Kasumi-1 (cell line): ENCODE data around the gene RETREG1.
A peak's percentile ranks its signal among the peaks of the same experiment; 100 is the strongest.

Source experiments
- DNase-seq, 2 experiments: peaks; one replicate each; lab custom pipeline; 2025; lab: John Stamatoyannopoulos, UW

RETREG1 gene

GRCh38 chr5:16528382-16529110 is 88.3 kb downstream of the RETREG1 start:
- no peak for DNase-seq

GRCh38 chr5:16525651-16526050 is 91.1 kb downstream of the RETREG1 start:
- DNase-seq = no peak

- DNase-seq = no peak
These were observed 92.5 kb downstream of the RETREG1 start for GRCh38 chr5:16524286-16524685.

GRCh38 chr5:16521521-16522483 is 95.0 kb downstream of the RETREG1 start:
- no peak for DNase-seq

- DNase-seq = no peak
These were observed 96.0 kb downstream of the RETREG1 start for GRCh38 chr5:16520841-16521240.

- DNase-seq = no peak
These were observed 97.4 kb downstream of the RETREG1 start for GRCh38 chr5:16519435-16519834.

- no peak for DNase-seq
These were observed 98.2 kb downstream of the RETREG1 start for GRCh38 chr5:16518606-16519005.

- DNase-seq = no peak
These were observed 101.3 kb downstream of the RETREG1 start for GRCh38 chr5:16515532-16515931.

GRCh38 chr5:16510098-16510497 is 106.7 kb downstream of the RETREG1 start:
- DNase-seq = no peak

- no peak for DNase-seq
These were observed 107.9 kb downstream of the RETREG1 start for GRCh38 chr5:16508730-16509531.

- no peak for DNase-seq
These were observed 109.1 kb downstream of the RETREG1 start for GRCh38 chr5:16507716-16508115.

- no peak for DNase-seq
These were observed 110.9 kb downstream of the RETREG1 start for GRCh38 chr5:16505904-16506303.

GRCh38 chr5:16505140-16505891 is 111.5 kb downstream of the RETREG1 start:
- no peak for DNase-seq

GRCh38 chr5:16504571-16504970 is 112.2 kb downstream of the RETREG1 start:
- no peak for DNase-seq

- DNase-seq = no peak
These were observed 113.9 kb downstream of the RETREG1 start for GRCh38 chr5:16502866-16503265.

- DNase-seq = no peak
These were observed 116.8 kb downstream of the RETREG1 start for GRCh38 chr5:16500024-16500423.

GRCh38 chr5:16497546-16497945 is 119.3 kb downstream of the RETREG1 start:
- no peak for DNase-seq

GRCh38 chr5:16493261-16493660 is 123.5 kb downstream of the RETREG1 start:
- DNase-seq = no peak

GRCh38 chr5:16492398-16493140 is 124.2 kb downstream of the RETREG1 start:
- no peak for DNase-seq

GRCh38 chr5:16490911-16491310 is 125.9 kb downstream of the RETREG1 start:
- DNase-seq = no peak

- peak; percentile 69 to 77 for DNase-seq
These were observed 127.4 kb downstream of the RETREG1 start for GRCh38 chr5:16489322-16489791.
